Mesenchymal stem cell (in vitro differentiated cells and primary cell): ENCODE measurements around the gene UGT1A8.
"Not testable (repeated sequence)": the region's sequence is repeated elsewhere in the genome, so short reads cannot be mapped to it uniquely, and the experiment has no call there.

Experiments
- DNase-seq: peaks from one replicate; pipeline ENCODE4 v3.0.0-alpha.2; 2013
- H2AFZ ChIP-seq: one replicate; pipeline ENCODE4 v1.6.1; 2013; ENCODE audit warnings: low read depth, mild to moderate bottlenecking, control low read depth, inconsistent platforms, low read length, moderate library complexity
- H2AK5ac ChIP-seq: 2 replicates; pipeline ENCODE4 v1.6.1; 2013; ENCODE audit warnings: low read length, moderate library complexity, mild to moderate bottlenecking, inconsistent platforms; ENCODE audit not compliant: severe bottlenecking
- H2BK120ac ChIP-seq: one replicate; pipeline ENCODE4 v1.6.1; 2013; ENCODE audit warnings: low read depth, mild to moderate bottlenecking, inconsistent platforms, low read length, moderate library complexity
- H2BK12ac ChIP-seq, 2 experiments: one replicate each; pipeline ENCODE4 v1.6.1; 2013; ENCODE audit warnings: inconsistent platforms in 2 of 2, low read length in 2 of 2, mild to moderate bottlenecking in 2 of 2, moderate library complexity in 2 of 2, control low read depth in 1 of 2
- H2BK15ac ChIP-seq: one replicate; pipeline ENCODE4 v1.6.1; 2013; ENCODE audit warnings: mild to moderate bottlenecking, low read depth, inconsistent platforms; ENCODE audit not compliant: poor library complexity, severe bottlenecking
- H2BK5ac ChIP-seq: 2 replicates; pipeline ENCODE4 v1.6.1; 2013; ENCODE audit warnings: low read depth, mild to moderate bottlenecking, low read length, control low read depth, inconsistent platforms; ENCODE audit not compliant: poor library complexity, severe bottlenecking
- H3K14ac ChIP-seq, 2 experiments: one replicate each; pipeline ENCODE4 v1.6.1; 2013; ENCODE audit warnings: inconsistent platforms in 2 of 2, low read length in 2 of 2, control low read depth in 1 of 2, mild to moderate bottlenecking in 1 of 2, moderate library complexity in 1 of 2
- H3K18ac ChIP-seq, 2 experiments: one replicate each; pipeline ENCODE4 v1.6.1; 2013; ENCODE audit warnings: inconsistent platforms in 2 of 2, low read length in 2 of 2, control low read depth in 1 of 2, low read depth in 1 of 2, mild to moderate bottlenecking in 1 of 2
- H3K23ac ChIP-seq, 2 experiments: one replicate each; pipeline ENCODE4 v1.6.1; 2013; ENCODE audit warnings: inconsistent platforms in 2 of 2, low read length in 2 of 2, mild to moderate bottlenecking in 2 of 2, moderate library complexity in 2 of 2, control low read depth in 1 of 2
- H3K27ac ChIP-seq: 2 replicates; pipeline ENCODE4 v1.5.1; 2013; ENCODE audit warnings: mild to moderate bottlenecking, moderate library complexity, low read length, control low read depth, inconsistent platforms; ENCODE audit not compliant: poor library complexity, severe bottlenecking
- H3K27me3 ChIP-seq, 2 experiments: 2 replicates each; pipeline versions ENCODE4 v1.6.1 to v1.7.0; 2013; ENCODE audit warnings: low read length in 2 of 2, mild to moderate bottlenecking in 2 of 2, moderate library complexity in 2 of 2, control low read depth in 1 of 2, inconsistent platforms in 1 of 2; ENCODE audit not compliant: control insufficient read depth in 1 of 2, insufficient read depth in 1 of 2
- H3K36me3 ChIP-seq, 2 experiments: 2 replicates each; pipeline versions ENCODE4 v1.6.1 to v1.7.0; 2013; ENCODE audit warnings: low read length in 2 of 2, control low read depth in 1 of 2, inconsistent platforms in 1 of 2, low read depth in 1 of 2, mild to moderate bottlenecking in 1 of 2; ENCODE audit not compliant: insufficient read depth in 2 of 2, control insufficient read depth in 1 of 2
- H3K4ac ChIP-seq, 2 experiments: one replicate each; pipeline ENCODE4 v1.6.1; 2013; ENCODE audit warnings: inconsistent platforms in 2 of 2, low read length in 2 of 2, mild to moderate bottlenecking in 2 of 2, moderate library complexity in 2 of 2, control low read depth in 1 of 2, low read depth in 1 of 2
- H3K4me1 ChIP-seq: 2 replicates; pipeline ENCODE4 v1.6.1; 2013; ENCODE audit warnings: low read depth, low read length, control low read depth; ENCODE audit not compliant: control insufficient read depth, insufficient read depth
- H3K4me2 ChIP-seq: 2 replicates; pipeline ENCODE4 v1.6.1; 2013; ENCODE audit warnings: low read length, mild to moderate bottlenecking, inconsistent platforms; ENCODE audit not compliant: poor library complexity, severe bottlenecking
- H3K4me3 ChIP-seq, 2 experiments: 2 replicates each; pipeline versions ENCODE4 v1.5.1 to v1.7.0; 2013; ENCODE audit warnings: low read length in 2 of 2, mild to moderate bottlenecking in 2 of 2, control low read depth in 1 of 2, low read depth in 1 of 2; ENCODE audit not compliant: insufficient read depth in 1 of 2
- H3K79me1 ChIP-seq: replicated peaks from 2 replicates; pipeline ENCODE4 v1.6.1; 2013; ENCODE audit warnings: mild to moderate bottlenecking, control low read depth, low read length, inconsistent platforms; ENCODE audit not compliant: poor library complexity, severe bottlenecking
- H3K9ac ChIP-seq: 2 replicates; pipeline ENCODE4 v1.7.0; 2013; ENCODE audit warnings: mild to moderate bottlenecking, low read length, moderate library complexity
- H3K9me3 ChIP-seq: 2 replicates; pipeline ENCODE4 v1.7.0; 2013; ENCODE audit warnings: mild to moderate bottlenecking, low read length; ENCODE audit not compliant: control insufficient read depth
- H4K8ac ChIP-seq: one replicate; pipeline ENCODE4 v1.6.1; 2013; ENCODE audit warnings: inconsistent platforms, mild to moderate bottlenecking, low read length, moderate library complexity
- H4K91ac ChIP-seq: one replicate; pipeline ENCODE4 v1.6.1; 2013; ENCODE audit warnings: mild to moderate bottlenecking, low read length, inconsistent platforms
- WGBS: methylation state at CpG from one replicate; pipeline ENCODE4 v1.1.7; 2013; ENCODE audit warnings: mixed read lengths; 5-methylcytosine and 5-hydroxymethylcytosine counted together

Gene UGT1A8

DNA sequence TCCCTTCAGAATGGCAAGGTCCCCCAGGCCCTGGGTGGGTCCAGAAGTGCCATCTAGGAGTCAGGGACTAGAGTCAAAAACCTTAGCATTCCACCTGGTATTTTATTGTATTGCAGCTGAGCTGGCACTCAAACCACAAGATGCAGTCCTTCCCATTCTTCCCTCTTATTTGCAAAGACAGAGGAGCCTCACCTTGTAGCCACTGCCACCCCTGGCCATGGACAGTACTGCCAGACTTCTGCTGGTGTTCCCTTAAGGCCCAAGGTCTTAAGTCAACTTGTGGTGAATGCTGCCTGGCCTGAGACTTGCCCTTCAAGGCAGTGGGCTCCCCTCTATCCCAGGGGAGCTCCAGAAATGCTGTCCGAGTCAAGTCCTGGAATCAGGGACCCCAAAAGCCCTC, 25.7 kb downstream of the UGT1A8 start:
- Histone ChIP-seq H3K14ac (no peak overlapping the region), H3K9me3 (peaks cover 9% of the 10 kb centered on the region), H3K18ac (no peak overlapping the region), H3K4me1 (no peaks in the 10 kb centered on the region), H3K23ac (no peak overlapping the region), H3K27ac (no peak overlapping the region), H2BK15ac (no peak overlapping the region), H4K8ac (no peak overlapping the region), H4K91ac (no peak overlapping the region), H3K4me2 (no peak overlapping the region), H2BK120ac (no peak overlapping the region), H3K4me3 (no peak overlapping the region), H2AFZ (no peak overlapping the region), H2BK5ac (no peak overlapping the region), H3K36me3 (no peaks in the 10 kb centered on the region), H2BK12ac (no peak overlapping the region), H3K9ac (no peak overlapping the region), H3K27me3 (peaks cover 0 to 10% of the 10 kb centered on the region in 2 experiments), H2AK5ac (no peak overlapping the region), H3K4ac (no peak overlapping the region), H3K79me1 (no peaks in the 10 kb centered on the region)
- DNase-seq, result no peak
- 77% methylated on average over 1 of the region's 1 CpG for WGBS

DNA sequence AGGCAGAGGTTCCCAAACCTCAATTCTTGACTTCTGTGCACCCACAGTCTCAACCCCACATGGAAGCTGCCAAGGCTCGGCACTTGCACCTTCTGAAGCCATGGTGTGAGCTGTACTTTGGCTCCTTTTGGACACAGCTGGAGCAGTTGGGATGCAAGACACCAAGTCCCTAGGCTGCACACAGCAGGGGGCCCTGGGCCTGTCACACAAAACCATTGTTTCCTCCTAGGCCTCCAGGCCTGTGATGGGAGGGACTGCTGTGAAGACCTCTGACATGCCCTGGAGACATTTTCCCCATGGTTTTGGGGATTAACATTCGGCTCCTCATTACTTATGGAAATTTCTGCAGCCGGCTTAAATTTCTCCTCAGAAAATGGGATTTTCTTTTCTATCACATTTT, 28.6 kb downstream of the UGT1A8 start:
- not testable (repeated sequence) for H2BK5ac ChIP-seq

DNA sequence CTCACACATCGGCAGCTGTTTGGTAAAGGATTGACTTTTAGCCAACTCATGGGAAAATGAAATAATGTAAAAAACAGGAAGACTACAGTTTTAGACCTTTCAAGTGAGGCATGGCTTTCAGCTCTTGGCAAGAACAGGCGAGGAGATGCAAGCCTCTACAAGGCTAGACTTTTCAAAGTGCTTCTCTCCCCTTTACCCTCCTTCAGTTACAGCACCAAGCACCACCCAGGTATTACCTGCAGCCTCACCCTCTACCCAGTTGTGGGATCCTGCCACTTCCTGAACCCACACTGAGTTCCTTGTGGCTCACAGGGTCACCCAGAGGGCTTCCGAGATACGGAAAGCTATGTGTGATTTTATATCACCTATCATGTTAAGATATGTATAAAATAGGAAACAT, 33.5 kb downstream of the UGT1A8 start:
- no peak overlapping the region for H2AK5ac ChIP-seq
- no peaks in the 10 kb centered on the region for H3K36me3 ChIP-seq
- no peak overlapping the region for H3K23ac ChIP-seq
- H3K4me3 ChIP-seq, result no peak overlapping the region
- 54% methylated on average over 2 of the region's 4 CpGs for WGBS
- H3K27ac ChIP-seq, result no peak overlapping the region
- H2AFZ ChIP-seq, result no peak overlapping the region
- no peak overlapping the region for H3K18ac ChIP-seq
- no peak overlapping the region for H3K14ac ChIP-seq
- H2BK120ac ChIP-seq, result no peak overlapping the region
- DNase-seq, result no peak
- H4K91ac ChIP-seq, result no peak overlapping the region
- no peak overlapping the region for H3K4ac ChIP-seq
- peaks cover 3% of the 10 kb centered on the region for H3K9me3 ChIP-seq
- no peak overlapping the region for H3K9ac ChIP-seq
- H3K4me2 ChIP-seq, result no peak overlapping the region
- H4K8ac ChIP-seq, result no peak overlapping the region
- no peak overlapping the region for H2BK12ac ChIP-seq
- no peak overlapping the region for H2BK15ac ChIP-seq
- peaks cover 0 to 4% of the 10 kb centered on the region in 2 experiments for H3K27me3 ChIP-seq
- no peak overlapping the region for H2BK5ac ChIP-seq
- H3K4me1 ChIP-seq, result no peaks in the 10 kb centered on the region
- no peaks in the 10 kb centered on the region for H3K79me1 ChIP-seq

More for the DNA sequence above, 28.6 kb downstream of the UGT1A8 start:
- not testable (repeated sequence) for DNase-seq, H4K8ac ChIP-seq, H3K9ac ChIP-seq, H3K4me2 ChIP-seq, H2BK120ac ChIP-seq, H2BK15ac ChIP-seq, H2BK12ac ChIP-seq, H4K91ac ChIP-seq, H3K23ac ChIP-seq, H3K18ac ChIP-seq, H3K4me3 ChIP-seq, H2AK5ac ChIP-seq, H3K79me1 ChIP-seq, H3K9me3 ChIP-seq, H2AFZ ChIP-seq, H3K36me3 ChIP-seq, H3K4ac ChIP-seq, H3K14ac ChIP-seq, H3K27ac ChIP-seq, H3K4me1 ChIP-seq, H3K27me3 ChIP-seq
- WGBS, result 74% methylated on average over 3 of the region's 3 CpGs

DNA sequence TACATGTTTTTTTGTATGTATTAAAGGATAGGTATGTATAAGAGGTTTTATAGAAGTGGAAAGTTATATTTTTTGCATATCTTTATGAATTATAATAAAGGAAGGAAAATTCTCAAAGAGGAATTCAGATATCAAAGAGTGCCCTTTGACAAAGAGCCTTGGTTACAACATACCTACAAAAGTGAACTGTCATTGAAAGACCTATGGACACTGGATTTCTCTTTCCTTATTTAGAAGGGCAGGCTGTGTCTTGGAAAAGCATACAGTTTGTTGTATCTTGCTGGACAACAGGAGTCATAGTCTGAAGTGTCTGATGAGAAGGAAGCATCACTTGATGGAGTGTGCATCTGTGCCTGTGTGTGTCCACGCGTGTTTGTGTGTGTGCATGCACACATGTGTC, 34.0 kb downstream of the UGT1A8 start:
- Histone ChIP-seq H3K23ac (no peak overlapping the region), H3K9ac (no peak overlapping the region), H3K4me3 (no peak overlapping the region), H2AFZ (no peak overlapping the region), H3K4me2 (no peak overlapping the region), H3K9me3 (peaks cover 3% of the 10 kb centered on the region), H2BK5ac (no peak overlapping the region), H2BK12ac (no peak overlapping the region), H3K4ac (no peak overlapping the region), H2AK5ac (no peak overlapping the region), H2BK120ac (no peak overlapping the region), H3K36me3 (no peaks in the 10 kb centered on the region), H2BK15ac (no peak overlapping the region), H3K4me1 (no peaks in the 10 kb centered on the region), H3K27ac (no peak overlapping the region), H4K91ac (no peak overlapping the region), H3K18ac (no peak overlapping the region), H3K79me1 (no peaks in the 10 kb centered on the region), H3K27me3 (peaks cover 0 to 4% of the 10 kb centered on the region in 2 experiments), H4K8ac (no peak overlapping the region), H3K14ac (no peak overlapping the region)
- 100% methylated on average over 2 of the region's 2 CpGs for WGBS
- no peak for DNase-seq
